H1 (cell line): ENCODE data around the gene RNF114. TPM values are rescaled to one million over a fixed set of nuclear protein-coding genes. Genes with fewer than 3 reads are reported as not detected.

Source experiments
- CTCF ChIA-PET: fragments of 300-600 bp; sonication (Branson Sonifier 250); formaldehyde crosslinking; loops from one replicate; lab custom pipeline; 2021; ENCODE audit not compliant: partially characterized antibody; lab: Charles Lee
- POLR2A ChIA-PET: fragments of 300-600 bp; sonication (Branson Sonifier 250); formaldehyde crosslinking; loops from one replicate; lab custom pipeline; 2021; ENCODE audit warnings: inconsistent platforms; ENCODE audit not compliant: partially characterized antibody; lab: Charles Lee
- DNase-seq, 2 experiments: peaks; one replicate each; pipeline versions ENCODE4 v3.0.0 to v3.0.0-alpha.2; 2010 to 2022; ENCODE audit warnings: low spot score in 2 of 2, low read depth in 1 of 2, mixed read lengths in 1 of 2
- FAIRE-seq: peaks from 2 replicates; lab custom pipeline; 2011; peaks lifted over from hg19 to GRCh38; lab: Jason Lieb, UNC
- H2AFZ ChIP-seq: 2 replicates; pipeline ENCODE4 v1.8.1; 2012; ENCODE audit warnings: low read length, inconsistent platforms
- H2AK5ac ChIP-seq: 2 replicates; pipeline ENCODE4 v1.6.1; 2013; ENCODE audit warnings: low read depth, low read length
- H2BK120ac ChIP-seq: replicated peaks from 2 replicates; pipeline ENCODE3; 2013; ENCODE audit warnings: low read depth, low read length, inconsistent platforms
- H2BK12ac ChIP-seq: 2 replicates; pipeline ENCODE4 v1.6.1; 2013; ENCODE audit warnings: low read depth, low read length
- H2BK15ac ChIP-seq: 2 replicates; pipeline ENCODE4 v1.6.1; 2013; ENCODE audit warnings: low read length
- H2BK20ac ChIP-seq: 2 replicates; pipeline ENCODE4 v1.6.1; 2013; ENCODE audit warnings: low read length
- H2BK5ac ChIP-seq: 2 replicates; pipeline ENCODE4 v1.6.1; 2013; ENCODE audit warnings: low read depth, low read length
- H3K14ac ChIP-seq: 2 replicates; pipeline ENCODE4 v1.6.1; 2013; ENCODE audit warnings: inconsistent platforms; ENCODE audit not compliant: insufficient read length
- H3K18ac ChIP-seq: 2 replicates; pipeline ENCODE4 v1.6.1; 2013; ENCODE audit warnings: low read length; ENCODE audit errors: extremely low read depth
- H3K23ac ChIP-seq: 2 replicates; pipeline ENCODE4 v1.6.1; 2013; ENCODE audit warnings: inconsistent platforms; ENCODE audit not compliant: insufficient read length
- H3K23me2 ChIP-seq: 2 replicates; pipeline ENCODE4 v1.6.1; 2013; ENCODE audit warnings: low read depth, low read length
- H3K27ac ChIP-seq: 2 replicates; pipeline ENCODE4 v1.6.1; 2011; ENCODE audit warnings: low read depth, low read length, inconsistent platforms
- H3K27me3 ChIP-seq, 4 experiments: replicated peaks in 1 of 4; 1 replicate in 1 of 4; 2 replicates in 3 of 4; pipeline versions ENCODE4 v1.6.1 to v1.8.1; 2011 to 2013; ENCODE audit warnings: low read length in 3 of 4, mild to moderate bottlenecking in 3 of 4, inconsistent platforms in 2 of 4, mixed read lengths in 2 of 4, moderate library complexity in 1 of 4; ENCODE audit not compliant: control insufficient read depth in 3 of 4, insufficient read depth in 3 of 4; ENCODE audit errors: extremely low read depth in 1 of 4
- H3K36me3 ChIP-seq, 4 experiments: 2 replicates each; pipeline versions ENCODE4 v1.6.1 to v1.8.1; 2011 to 2013; ENCODE audit warnings: mild to moderate bottlenecking in 4 of 4, low read length in 3 of 4, moderate library complexity in 2 of 4, control low read depth in 1 of 4, inconsistent platforms in 1 of 4; ENCODE audit not compliant: insufficient read depth in 4 of 4, control insufficient read depth in 2 of 4
- H3K4ac ChIP-seq: replicated peaks from 2 replicates; pipeline ENCODE3; 2013; ENCODE audit warnings: low read length, low read depth, mixed read lengths, inconsistent platforms; ENCODE audit not compliant: insufficient read length
- H3K4me1 ChIP-seq, 4 experiments: replicated peaks in 1 of 4; 1 replicate in 1 of 4; 2 replicates in 3 of 4; pipeline versions ENCODE4 v1.6.1 to v1.8.1; 2011 to 2013; ENCODE audit warnings: low read length in 3 of 4, inconsistent platforms in 2 of 4, mixed read lengths in 1 of 4; ENCODE audit not compliant: insufficient read depth in 4 of 4, control insufficient read depth in 3 of 4
- H3K4me2 ChIP-seq, 2 experiments: 2 replicates each; pipeline versions ENCODE4 v1.6.1 to v1.8.1; 2011 to 2013; ENCODE audit warnings: low read depth in 2 of 2, low read length in 2 of 2, control low read depth in 1 of 2, inconsistent platforms in 1 of 2, mild to moderate bottlenecking in 1 of 2; ENCODE audit not compliant: insufficient read depth in 1 of 2
- H3K4me3 ChIP-seq, 4 experiments: fragments of 200-600, 300-600 bp in 1 of 4; sonication (generic), shearing (Covaris generic), sonication (Bioruptor Twin) in 1 of 4; 2 replicates each; pipeline versions ENCODE4 v1.5.1 to v1.8.1; 2011 to 2016; ENCODE audit warnings: low read length in 4 of 4, low read depth in 3 of 4, control low read depth in 2 of 4, inconsistent platforms in 2 of 4, mild to moderate bottlenecking in 2 of 4, mixed read lengths in 1 of 4, moderate library complexity in 1 of 4; ENCODE audit not compliant: insufficient read depth in 2 of 4; ENCODE audit errors: extremely low read depth in 1 of 4
- H3K56ac ChIP-seq: replicated peaks from 2 replicates; pipeline ENCODE3; 2013; ENCODE audit warnings: low read depth, mild to moderate bottlenecking, mixed read lengths, low read length, inconsistent platforms; ENCODE audit not compliant: insufficient read length
- H3K79me1 ChIP-seq: 2 replicates; pipeline ENCODE4 v1.6.1; 2013; ENCODE audit warnings: low read depth, low read length, control low read depth
- H3K79me2 ChIP-seq, 2 experiments: 2 replicates each; pipeline versions ENCODE4 v1.6.1 to v1.8.1; 2012 to 2013; ENCODE audit warnings: low read length in 2 of 2, mild to moderate bottlenecking in 2 of 2, inconsistent platforms in 1 of 2; ENCODE audit not compliant: insufficient read depth in 2 of 2, control insufficient read depth in 1 of 2
- H3K9ac ChIP-seq, 4 experiments: replicated peaks in 1 of 4; 1 replicate in 1 of 4; 2 replicates in 3 of 4; pipeline versions ENCODE4 v1.6.1 to v1.8.1; 2011 to 2013; ENCODE audit warnings: low read depth in 3 of 4, low read length in 3 of 4, control low read depth in 2 of 4, mild to moderate bottlenecking in 2 of 4, moderate library complexity in 2 of 4, inconsistent platforms in 1 of 4; ENCODE audit errors: extremely low read depth in 1 of 4
- H3K9me3 ChIP-seq, 2 experiments: 2 replicates each; pipeline versions ENCODE4 v1.6.1 to v1.8.1; 2012 to 2013; ENCODE audit warnings: mild to moderate bottlenecking in 2 of 2, moderate library complexity in 2 of 2, control low read depth in 1 of 2, inconsistent platforms in 1 of 2, low read depth in 1 of 2, low read length in 1 of 2, mixed read lengths in 1 of 2; ENCODE audit not compliant: insufficient read depth in 2 of 2
- H4K20me1 ChIP-seq, 2 experiments: replicated peaks in 1 of 2; 2 replicates each; pipeline versions ENCODE3 to v1.8.1; 2011 to 2013; ENCODE audit warnings: inconsistent platforms in 2 of 2, low read length in 2 of 2, mild to moderate bottlenecking in 1 of 2; ENCODE audit not compliant: insufficient read depth in 2 of 2, control insufficient read depth in 1 of 2
- H4K5ac ChIP-seq: 2 replicates; pipeline ENCODE4 v1.6.1; 2013; ENCODE audit warnings: low read length, low read depth, mixed read lengths, inconsistent platforms; ENCODE audit not compliant: insufficient read length
- H4K8ac ChIP-seq: 2 replicates; pipeline ENCODE4 v1.8.0; 2013; ENCODE audit warnings: mild to moderate bottlenecking, moderate library complexity, low read length, inconsistent platforms; ENCODE audit not compliant: insufficient read depth; ENCODE audit errors: extremely low read depth
- H4K91ac ChIP-seq: replicated peaks from 2 replicates; pipeline ENCODE3; 2013; ENCODE audit warnings: low read length, mixed read lengths, inconsistent platforms; ENCODE audit not compliant: insufficient read length
- GABPA ChIP-seq: IDR thresholded peaks from 2 replicates; pipeline ENCODE4 v1.6.1; 2011; ENCODE audit warnings: mild to moderate bottlenecking, low read length, moderate library complexity, borderline replicate concordance; ENCODE audit not compliant: insufficient read depth
- RAD21 ChIP-seq, 2 experiments: IDR thresholded peaks in 1 of 2; conservative IDR thresholded peaks in 1 of 2; 2 replicates each; pipeline ENCODE4 v1.6.1; 2011; ENCODE audit warnings: low read depth in 2 of 2, low read length in 2 of 2, improper control_type of control experiment in 1 of 2, inconsistent platforms in 1 of 2, mild to moderate bottlenecking in 1 of 2, moderate library complexity in 1 of 2
- WGBS, 2 experiments: shearing (Covaris generic) in 1 of 2; methylation state at CpG; one replicate each; pipeline versions ENCODE4 v1.1.6 to v1.1.7; 2013 to 2015; ENCODE audit warnings: low lambda C conversion rate in 2 of 2, mixed read lengths in 2 of 2, inconsistent platforms in 1 of 2, low coverage in 1 of 2, missing lambda C conversion rate in 1 of 2; ENCODE audit not compliant: insufficient replicate concordance in 2 of 2, insufficient coverage in 1 of 2, insufficient read length in 1 of 2; ENCODE audit errors: extremely low coverage in 1 of 2, missing lambda C conversion rate in 1 of 2; 5-methylcytosine and 5-hydroxymethylcytosine counted together
- polyA plus RNA-seq, 7 experiments: library from polyadenylated mRNA; depleted of rRNA in 3 of 7; stranded (reverse) in 5 of 7; unstranded in 2 of 7; fragments of >200 nt in 5 of 7; fragments of 200-250 nt in 2 of 7; gene quantifications; 1 replicate in 5 of 7; 2 replicates in 1 of 7; 4 replicates in 1 of 7; pipeline versions ENCODE4 v1.2.1 to v1.2.3, GENCODE V29; 2011 to 2013; ENCODE audit warnings: missing spikeins in 2 of 7, mixed read lengths in 2 of 7
- total RNA-seq: library from RNA; stranded (reverse); fragmentation: NEBNext Ultra II Directional; extraction: Animal tissue kit (Norgen Biotek cat#: 25700); gene quantifications from 2 replicates; pipeline ENCODE4 v1.2.1, GENCODE V29; 2021
- TF ChIP-seq, protein P1 (sequence below): IDR thresholded peaks from 2 replicates; pipeline ENCODE4 v1.6.1; 2012; ENCODE audit warnings: low read length, inconsistent platforms
- TF ChIP-seq, protein P2 (sequence below), 3 experiments: IDR thresholded peaks; 1 replicate in 2 of 3; 2 replicates in 1 of 3; pipeline versions ENCODE4 v1.5.1 to v1.6.1; 2011; ENCODE audit warnings: low read length in 3 of 3, mild to moderate bottlenecking in 3 of 3, inconsistent platforms in 2 of 3, low read depth in 1 of 3, moderate library complexity in 1 of 3; ENCODE audit not compliant: insufficient read depth in 1 of 3; ENCODE audit errors: control extremely low read depth in 1 of 3

Gene RNF114
- total and polyA plus RNA-seq, 2 of the 8 experiments (the other 6 are each of a cell fraction or from before 2014, with no cell fraction given) = 81.7 to 89.9 TPM

DNA sequence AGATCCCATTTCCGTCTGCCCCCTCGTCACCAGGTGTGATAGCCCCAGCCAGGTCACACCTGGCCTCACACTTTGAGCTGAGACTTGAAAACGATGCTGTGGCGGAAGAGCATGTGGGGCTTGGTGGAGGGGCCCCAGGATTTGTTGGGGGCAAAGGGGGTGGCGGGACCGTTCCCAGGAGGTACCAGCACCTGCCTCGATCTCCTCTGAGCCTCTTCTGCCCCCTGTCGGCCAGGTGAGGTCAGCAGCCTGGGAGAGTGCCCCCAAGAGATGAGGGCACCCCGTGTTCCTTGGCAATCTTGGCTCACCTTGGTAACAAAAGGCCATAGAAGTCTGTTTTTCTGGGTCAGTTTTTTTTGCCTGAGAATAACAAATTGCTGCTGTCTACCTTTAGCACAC is 46.3 kb upstream of the RNF114 start:
- H3K14ac ChIP-seq = no peak overlapping the region
- H2BK12ac ChIP-seq = no peak overlapping the region
- ChIA-PET CTCF (interaction anchor here (0.7 to 12.8 kb wide), 27 partner anchors 9 to 348 kb away, joined by 3 to 199 read pairs (median 6); partner anchors contain the start of gene SPATA2), POLR2A (interaction anchor here (3.5 kb wide), 1 partner anchor 24 kb away, joined by 17 read pairs; the partner anchor contains the start of gene SPATA2)
- peak in 1 of 2 experiments; percentile 85 for DNase-seq
- no peak overlapping the region for H4K5ac ChIP-seq
- H3K23me2 ChIP-seq = no peaks in the 10 kb centered on the region
- no peak overlapping the region for H3K27ac ChIP-seq
- no peak overlapping the region for H2AK5ac ChIP-seq
- no peak overlapping the region for H2BK20ac ChIP-seq
- no peak overlapping the region for H2BK15ac ChIP-seq
- peaks cover 0 to 19% (median 11%) of the 10 kb centered on the region in 4 experiments; a peak in 5 of 7 replicates for H3K4me1 ChIP-seq
- H3K18ac ChIP-seq = no peak overlapping the region
- H3K36me3 ChIP-seq = no peaks in the 10 kb centered on the region
- H2AFZ ChIP-seq = no peak overlapping the region
- H4K8ac ChIP-seq = no peak overlapping the region
- TF ChIP-seq, protein P1, sequence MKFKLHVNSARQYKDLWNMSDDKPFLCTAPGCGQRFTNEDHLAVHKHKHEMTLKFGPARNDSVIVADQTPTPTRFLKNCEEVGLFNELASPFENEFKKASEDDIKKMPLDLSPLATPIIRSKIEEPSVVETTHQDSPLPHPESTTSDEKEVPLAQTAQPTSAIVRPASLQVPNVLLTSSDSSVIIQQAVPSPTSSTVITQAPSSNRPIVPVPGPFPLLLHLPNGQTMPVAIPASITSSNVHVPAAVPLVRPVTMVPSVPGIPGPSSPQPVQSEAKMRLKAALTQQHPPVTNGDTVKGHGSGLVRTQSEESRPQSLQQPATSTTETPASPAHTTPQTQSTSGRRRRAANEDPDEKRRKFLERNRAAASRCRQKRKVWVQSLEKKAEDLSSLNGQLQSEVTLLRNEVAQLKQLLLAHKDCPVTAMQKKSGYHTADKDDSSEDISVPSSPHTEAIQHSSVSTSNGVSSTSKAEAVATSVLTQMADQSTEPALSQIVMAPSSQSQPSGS = no peak
- TF ChIP-seq RAD21 (IDR thresholded peaks at IDR 0.05 in 1 of 2, conservative IDR thresholded peaks at IDR 0.05 in 1 of 2; ENCODE audit: low read depth in 2 of 2, low read length in 2 of 2) (peak; percentile 56 to 67), GABPA (no peak)
- TF ChIP-seq, protein P2, sequence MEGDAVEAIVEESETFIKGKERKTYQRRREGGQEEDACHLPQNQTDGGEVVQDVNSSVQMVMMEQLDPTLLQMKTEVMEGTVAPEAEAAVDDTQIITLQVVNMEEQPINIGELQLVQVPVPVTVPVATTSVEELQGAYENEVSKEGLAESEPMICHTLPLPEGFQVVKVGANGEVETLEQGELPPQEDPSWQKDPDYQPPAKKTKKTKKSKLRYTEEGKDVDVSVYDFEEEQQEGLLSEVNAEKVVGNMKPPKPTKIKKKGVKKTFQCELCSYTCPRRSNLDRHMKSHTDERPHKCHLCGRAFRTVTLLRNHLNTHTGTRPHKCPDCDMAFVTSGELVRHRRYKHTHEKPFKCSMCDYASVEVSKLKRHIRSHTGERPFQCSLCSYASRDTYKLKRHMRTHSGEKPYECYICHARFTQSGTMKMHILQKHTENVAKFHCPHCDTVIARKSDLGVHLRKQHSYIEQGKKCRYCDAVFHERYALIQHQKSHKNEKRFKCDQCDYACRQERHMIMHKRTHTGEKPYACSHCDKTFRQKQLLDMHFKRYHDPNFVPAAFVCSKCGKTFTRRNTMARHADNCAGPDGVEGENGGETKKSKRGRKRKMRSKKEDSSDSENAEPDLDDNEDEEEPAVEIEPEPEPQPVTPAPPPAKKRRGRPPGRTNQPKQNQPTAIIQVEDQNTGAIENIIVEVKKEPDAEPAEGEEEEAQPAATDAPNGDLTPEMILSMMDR (IDR thresholded peaks at IDR 0.05; ENCODE audit: control extremely low read depth in 1 of 3, insufficient read depth in 1 of 3, low read depth in 1 of 3, low read length in 3 of 3) = peak; percentile 76 to 88 (median 81)
- H4K20me1 ChIP-seq = peaks cover 3 to 4% of the 10 kb centered on the region in 2 experiments
- H3K4me3 ChIP-seq = no peak overlapping the region
- no peaks in the 10 kb centered on the region for H3K79me2 ChIP-seq
- H3K79me1 ChIP-seq = no peaks in the 10 kb centered on the region
- H3K56ac ChIP-seq = no peak overlapping the region
- H2BK120ac ChIP-seq = no peak overlapping the region
- no peak overlapping the region for H3K4me2 ChIP-seq
- no peak overlapping the region for H3K4ac ChIP-seq
- H3K23ac ChIP-seq = no peak overlapping the region
- no peak overlapping the region for H4K91ac ChIP-seq
- no peak overlapping the region for H2BK5ac ChIP-seq
- H3K27me3 ChIP-seq = no peaks in the 10 kb centered on the region
- no peak for FAIRE-seq
- H3K9me3 ChIP-seq = no peaks in the 10 kb centered on the region
- H3K9ac ChIP-seq = no peak overlapping the region
- 67% methylated on average over 9 of the region's 9 CpGs; no CpG with 5 or more reads in 1 of the 2 experiments for WGBS, 2 experiments
